Loucy (cell line): Measurements from ENCODE around the gene MYMX.

Source experiments
- H2AFZ ChIP-seq: fragments of 200-600 bp; sonication (generic); 2 replicates; pipeline ENCODE4 v1.6.0; 2016; ENCODE audit warnings: antibody characterized with exemption, mild to moderate bottlenecking, low read length, moderate library complexity
- H3F3A ChIP-seq: fragments of 200-600 bp; 2 replicates; pipeline ENCODE4 v1.6.0; 2016; ENCODE audit warnings: antibody characterized with exemption, low read depth, mild to moderate bottlenecking
- H3K27me3 ChIP-seq: fragments of 200-600 bp; sonication (generic); 2 replicates; pipeline ENCODE4 v1.6.1; 2014; ENCODE audit warnings: low read length, mild to moderate bottlenecking; ENCODE audit not compliant: insufficient read depth, poor library complexity, severe bottlenecking
- H3K36me3 ChIP-seq: fragments of 200-600 bp; sonication (generic); 2 replicates; pipeline ENCODE4 v1.6.1; 2016; ENCODE audit warnings: low read length; ENCODE audit not compliant: insufficient read depth
- H3K4me1 ChIP-seq: fragments of 200-600 bp; sonication (generic); 2 replicates; pipeline ENCODE4 v1.5.1; 2014; ENCODE audit warnings: low read length, mild to moderate bottlenecking; ENCODE audit not compliant: insufficient read depth, poor library complexity, severe bottlenecking
- H3K4me2 ChIP-seq: fragments of 200-600 bp; sonication (generic); 2 replicates; pipeline ENCODE4 v1.6.0; 2014; ENCODE audit warnings: antibody characterized with exemption, low read length, low read depth, mild to moderate bottlenecking; ENCODE audit not compliant: poor library complexity, severe bottlenecking
- H3K4me3 ChIP-seq: fragments of 200-600 bp; sonication (generic); 2 replicates; pipeline ENCODE4 v1.5.1; 2014; ENCODE audit warnings: low read length, mild to moderate bottlenecking, mixed read lengths; ENCODE audit not compliant: poor library complexity, severe bottlenecking
- H3K79me2 ChIP-seq: fragments of 200-600 bp; sonication (generic); 2 replicates; pipeline ENCODE4 v1.6.1; 2014; ENCODE audit warnings: low read length; ENCODE audit not compliant: insufficient read depth
- H3K9ac ChIP-seq: fragments of 200-600 bp; sonication (generic); 2 replicates; pipeline ENCODE4 v1.6.0; 2014; ENCODE audit warnings: mild to moderate bottlenecking, low read depth, low read length, moderate library complexity; ENCODE audit not compliant: poor library complexity, severe bottlenecking
- H3K9me2 ChIP-seq: fragments of 200-600 bp; sonication (generic); replicated peaks from 2 replicates; pipeline ENCODE4 v1.6.1; 2016; ENCODE audit warnings: low read depth, low read length, mixed read lengths
- H3K9me3 ChIP-seq: fragments of 200-600 bp; sonication (generic); 2 replicates; pipeline ENCODE4 v1.6.1; 2014; ENCODE audit warnings: mild to moderate bottlenecking, antibody characterized with exemption, low read length, low read depth; ENCODE audit not compliant: insufficient read depth
- H4K20me1 ChIP-seq: fragments of 200-600 bp; sonication (generic); 2 replicates; pipeline ENCODE4 v1.6.0; 2014; ENCODE audit warnings: antibody characterized with exemption, low read length, mild to moderate bottlenecking; ENCODE audit not compliant: insufficient read depth, poor library complexity, severe bottlenecking
- EZH2phosphoT487 ChIP-seq: fragments of 200-600 bp; IDR thresholded peaks from 2 replicates; pipeline ENCODE4 v1.6.1; 2018; ENCODE audit warnings: antibody characterized with exemption, mild to moderate bottlenecking, moderate library complexity, borderline replicate concordance
- TF ChIP-seq, protein P1 (sequence below): fragments of 200-600 bp; sonication (generic); conservative IDR thresholded peaks from 2 replicates; pipeline ENCODE4 v1.5.1; 2014; ENCODE audit warnings: mild to moderate bottlenecking, antibody characterized with exemption, low read length

Gene MYMX

DNA sequence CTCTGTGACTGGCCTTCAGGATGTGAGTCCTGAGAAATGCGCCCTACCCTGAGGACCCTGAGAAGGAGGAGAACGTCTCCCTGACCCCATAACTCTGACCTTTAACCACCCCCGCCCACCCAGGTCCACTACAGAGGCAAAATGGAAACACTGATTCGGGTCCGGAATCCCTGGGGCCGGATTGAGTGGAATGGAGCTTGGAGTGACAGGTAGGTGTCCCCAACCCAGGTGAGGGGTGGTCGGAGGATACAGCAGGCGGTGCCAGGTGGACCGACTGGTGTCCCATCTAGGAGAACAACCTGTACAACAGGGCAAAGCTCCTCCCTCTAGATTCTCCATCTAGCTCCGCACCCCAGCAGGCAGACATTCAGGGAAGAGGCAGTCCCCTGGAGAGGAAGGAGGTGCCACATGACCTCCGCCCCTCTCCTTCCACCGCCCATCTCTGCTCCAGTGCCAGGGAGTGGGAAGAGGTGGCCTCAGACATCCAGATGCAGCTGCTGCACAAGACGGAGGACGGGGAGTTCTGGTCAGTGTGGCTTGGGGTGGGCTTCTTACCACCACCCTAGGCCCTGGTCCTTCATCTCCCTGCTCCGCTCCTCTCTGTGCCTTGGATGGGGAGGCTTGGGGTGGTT, 40.5 kb upstream of the MYMX start:
- no peak for TF ChIP-seq EZH2phosphoT487
- TF ChIP-seq, protein P1, sequence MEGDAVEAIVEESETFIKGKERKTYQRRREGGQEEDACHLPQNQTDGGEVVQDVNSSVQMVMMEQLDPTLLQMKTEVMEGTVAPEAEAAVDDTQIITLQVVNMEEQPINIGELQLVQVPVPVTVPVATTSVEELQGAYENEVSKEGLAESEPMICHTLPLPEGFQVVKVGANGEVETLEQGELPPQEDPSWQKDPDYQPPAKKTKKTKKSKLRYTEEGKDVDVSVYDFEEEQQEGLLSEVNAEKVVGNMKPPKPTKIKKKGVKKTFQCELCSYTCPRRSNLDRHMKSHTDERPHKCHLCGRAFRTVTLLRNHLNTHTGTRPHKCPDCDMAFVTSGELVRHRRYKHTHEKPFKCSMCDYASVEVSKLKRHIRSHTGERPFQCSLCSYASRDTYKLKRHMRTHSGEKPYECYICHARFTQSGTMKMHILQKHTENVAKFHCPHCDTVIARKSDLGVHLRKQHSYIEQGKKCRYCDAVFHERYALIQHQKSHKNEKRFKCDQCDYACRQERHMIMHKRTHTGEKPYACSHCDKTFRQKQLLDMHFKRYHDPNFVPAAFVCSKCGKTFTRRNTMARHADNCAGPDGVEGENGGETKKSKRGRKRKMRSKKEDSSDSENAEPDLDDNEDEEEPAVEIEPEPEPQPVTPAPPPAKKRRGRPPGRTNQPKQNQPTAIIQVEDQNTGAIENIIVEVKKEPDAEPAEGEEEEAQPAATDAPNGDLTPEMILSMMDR: no peak
- H4K20me1 ChIP-seq: no peaks in the 10 kb centered on the region
- H3K36me3 ChIP-seq: no peaks in the 10 kb centered on the region
- no peaks in the 10 kb centered on the region for H3K9me3 ChIP-seq
- H3F3A ChIP-seq: no peaks in the 10 kb centered on the region
- H3K9me2 ChIP-seq: no peaks in the 10 kb centered on the region
- peak overlapping the region; percentile 73 for H3K4me2 ChIP-seq
- peak overlapping the region; percentile 63; the same call in 1 of the 2 replicates for H2AFZ ChIP-seq
- H3K9ac ChIP-seq: peak overlapping the region; percentile 27
- H3K79me2 ChIP-seq: no peaks in the 10 kb centered on the region
- H3K4me1 ChIP-seq: peaks cover 13% of the 10 kb centered on the region
- no peaks in the 10 kb centered on the region for H3K27me3 ChIP-seq
- H3K4me3 ChIP-seq: peak overlapping the region; percentile 66

DNA sequence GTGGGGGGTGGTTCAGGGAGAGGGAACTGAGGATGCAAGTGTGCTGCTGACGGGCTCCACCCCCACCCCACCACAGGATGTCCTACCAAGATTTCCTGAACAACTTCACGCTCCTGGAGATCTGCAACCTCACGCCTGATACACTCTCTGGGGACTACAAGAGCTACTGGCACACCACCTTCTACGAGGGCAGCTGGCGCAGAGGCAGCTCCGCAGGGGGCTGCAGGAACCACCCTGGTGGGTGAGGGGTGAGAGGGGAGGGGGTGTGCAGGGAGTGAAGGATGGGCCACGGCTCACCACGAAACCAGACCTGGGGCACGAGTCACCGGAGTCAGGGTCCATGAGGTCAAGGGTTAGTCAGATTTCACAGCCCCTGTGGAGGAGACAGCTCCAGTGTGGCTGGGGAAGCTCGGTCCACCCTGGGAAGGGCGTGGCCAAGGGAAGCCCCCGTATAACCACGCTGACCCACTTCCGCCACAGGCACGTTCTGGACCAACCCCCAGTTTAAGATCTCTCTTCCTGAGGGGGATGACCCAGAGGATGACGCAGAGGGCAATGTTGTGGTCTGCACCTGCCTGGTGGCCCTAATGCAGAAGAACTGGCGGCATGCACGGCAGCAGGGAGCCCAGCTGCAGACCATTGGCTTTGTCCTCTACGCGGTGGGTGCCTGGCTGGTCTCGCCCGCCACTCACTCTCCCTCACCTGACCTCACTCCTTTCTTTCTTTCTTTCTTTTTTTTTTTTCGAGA, 39.8 kb upstream of the MYMX start:
- Histone ChIP-seq H3K79me2 (no peaks in the 10 kb centered on the region), H3K4me1 (peaks cover 13% of the 10 kb centered on the region), H2AFZ (peak overlapping the region; percentile 63), H3K4me2 (peak overlapping the region; percentile 73), H3F3A (no peaks in the 10 kb centered on the region), H3K9me3 (no peaks in the 10 kb centered on the region), H3K9ac (peak overlapping the region; percentile 27), H3K4me3 (peak overlapping the region; percentile 66), H3K9me2 (no peaks in the 10 kb centered on the region), H4K20me1 (no peaks in the 10 kb centered on the region), H3K36me3 (no peaks in the 10 kb centered on the region), H3K27me3 (no peaks in the 10 kb centered on the region)
- TF ChIP-seq EZH2phosphoT487: no peak
- TF ChIP-seq, protein P1: no peak

DNA sequence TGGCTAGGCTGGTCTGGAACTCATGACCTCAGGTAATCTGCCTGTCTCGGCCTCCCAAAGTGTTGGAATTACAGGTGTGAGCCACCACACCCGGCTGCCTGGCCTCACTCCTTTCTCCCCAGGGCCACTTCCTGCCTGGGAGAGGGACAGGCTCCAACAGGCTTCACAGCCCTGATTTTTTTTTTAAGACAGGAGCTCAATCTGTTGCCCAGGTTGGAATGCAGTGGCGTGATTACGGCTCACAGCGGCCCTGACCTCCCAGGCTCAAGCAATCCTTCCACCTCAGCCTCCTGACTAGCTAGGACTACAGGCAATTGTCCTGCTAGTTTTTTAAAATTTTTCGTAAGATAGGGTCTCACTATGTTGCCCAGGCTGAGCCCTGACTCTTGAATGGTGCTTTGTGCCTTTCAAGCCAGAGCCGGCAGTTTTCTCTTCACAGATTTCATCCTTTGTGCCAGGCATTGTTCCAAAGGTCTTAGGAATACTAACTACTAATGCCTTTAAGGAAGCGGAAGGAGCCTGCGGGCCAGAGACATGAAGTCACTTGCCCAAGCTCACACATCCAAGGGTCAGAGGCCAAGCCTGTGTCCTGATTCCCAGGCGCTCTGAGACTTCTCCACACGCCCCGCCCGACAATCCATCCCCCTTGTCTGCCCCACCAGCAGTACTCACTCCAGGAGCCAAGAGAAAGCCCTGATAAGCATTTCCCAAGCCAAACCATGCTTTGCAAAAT, 38.9 kb upstream of the MYMX start:
- peak overlapping the region; percentile 27 for H3K9ac ChIP-seq
- TF ChIP-seq, protein P1: no peak
- no peak for TF ChIP-seq EZH2phosphoT487
- H3K27me3 ChIP-seq: no peaks in the 10 kb centered on the region
- H4K20me1 ChIP-seq: no peaks in the 10 kb centered on the region
- H3K4me2 ChIP-seq: peak overlapping the region; percentile 73
- no peak overlapping the region for H2AFZ ChIP-seq
- peak overlapping the region; percentile 66 for H3K4me3 ChIP-seq
- H3K9me3 ChIP-seq: no peaks in the 10 kb centered on the region
- H3K79me2 ChIP-seq: no peaks in the 10 kb centered on the region
- no peaks in the 10 kb centered on the region for H3K36me3 ChIP-seq
- H3K9me2 ChIP-seq: no peaks in the 10 kb centered on the region
- H3K4me1 ChIP-seq: peaks cover 13% of the 10 kb centered on the region
- H3F3A ChIP-seq: no peaks in the 10 kb centered on the region
